ENCODE results near the gene CYFIP2. TPM values are rescaled to one million over a fixed set of nuclear protein-coding genes. Genes with fewer than 3 reads are reported as not detected.

CYFIP2 gene
- total RNA-seq, 1 experiment from 2014 or later = 2.8 TPM

DNA sequence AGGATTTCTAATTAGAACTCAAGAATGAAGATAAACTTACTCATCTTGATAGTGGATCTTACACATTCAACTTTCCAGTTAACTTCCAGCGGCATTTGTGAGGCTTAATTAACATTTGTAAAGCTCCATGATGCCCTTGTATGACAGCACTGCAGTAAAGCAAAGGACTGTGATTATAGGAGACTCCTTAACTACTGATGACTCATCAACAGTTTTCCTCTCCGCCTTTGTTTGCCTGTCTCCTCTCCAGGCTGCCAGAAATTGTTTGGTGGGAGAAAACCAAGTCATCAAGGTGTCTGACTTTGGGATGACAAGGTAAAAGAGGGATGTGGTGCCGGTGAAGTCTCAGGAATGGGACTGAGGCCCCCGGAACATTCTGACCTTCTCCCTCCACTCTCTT is 20.4 kb upstream of the CYFIP2 start:
- Histone ChIP-seq H3K4me1 (no peaks in the 10 kb centered on the region), H3K9me3 (replicated peaks) (no peaks in the 10 kb centered on the region), H3K27ac (no peak overlapping the region), H3K27me3 (0 out of 2 replicates have a peak, but pooled peaks cover 2% of the 10 kb centered on the region), H3K4me3 (no peak overlapping the region), H3K36me3 (no peaks in the 10 kb centered on the region)
- no peak for DNase-seq

DNA sequence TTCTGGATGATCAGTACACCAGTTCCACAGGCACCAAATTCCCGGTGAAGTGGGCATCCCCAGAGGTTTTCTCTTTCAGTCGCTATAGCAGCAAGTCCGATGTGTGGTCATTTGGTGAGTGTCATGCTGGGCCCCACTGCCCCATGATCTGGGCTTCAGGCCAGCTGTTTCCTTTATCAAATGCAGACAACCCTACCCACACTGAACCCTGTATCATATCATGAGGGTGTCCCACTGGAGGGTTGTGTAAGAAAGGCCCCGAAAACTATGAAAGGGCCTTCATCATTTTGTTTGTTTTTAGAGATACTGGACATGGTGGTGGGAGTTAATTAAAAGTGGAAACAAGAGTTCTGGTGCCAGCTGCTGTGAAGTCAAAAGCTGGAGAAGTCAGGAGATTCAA is 20.0 kb upstream of the CYFIP2 start:
- Histone ChIP-seq H3K27me3 (0 out of 2 replicates have a peak, but pooled peaks cover 2% of the 10 kb centered on the region), H3K36me3 (no peaks in the 10 kb centered on the region), H3K9me3 (replicated peaks) (no peaks in the 10 kb centered on the region), H3K4me3 (no peak overlapping the region), H3K4me1 (no peaks in the 10 kb centered on the region), H3K27ac (no peak overlapping the region)
- DNase-seq = no peak

DNA sequence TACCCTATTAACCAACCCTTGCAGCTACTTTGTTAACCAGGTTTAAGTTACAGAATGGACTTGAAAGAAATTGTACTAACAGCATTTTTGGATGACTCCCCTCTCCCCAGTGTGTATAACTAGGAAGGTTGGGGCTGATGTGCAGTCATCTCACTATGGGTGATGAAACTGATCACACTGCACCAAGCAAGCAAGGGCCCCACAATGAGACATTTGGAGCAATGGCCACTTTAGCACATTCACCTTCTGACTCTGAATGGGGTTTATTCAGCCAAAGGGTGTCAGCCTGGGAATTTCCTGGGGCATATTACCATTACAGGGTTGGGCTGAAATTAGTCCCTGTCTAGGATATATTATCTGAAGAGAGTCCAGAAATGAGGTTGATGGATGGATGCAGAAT is 18.7 kb upstream of the CYFIP2 start:
- no peak for DNase-seq
- Histone ChIP-seq H3K4me3 (no peak overlapping the region), H3K9me3 (replicated peaks) (no peaks in the 10 kb centered on the region), H3K4me1 (peaks cover 2% of the 10 kb centered on the region), H3K36me3 (no peaks in the 10 kb centered on the region), H3K27me3 (0 out of 2 replicates have a peak, but pooled peaks cover 2% of the 10 kb centered on the region), H3K27ac (no peak overlapping the region)

- Histone ChIP-seq H3K4me3 (no peak overlapping the region), H3K27ac (no peak overlapping the region), H3K36me3 (no peaks in the 10 kb centered on the region), H3K9me3 (replicated peaks) (no peaks in the 10 kb centered on the region), H3K27me3 (no peaks in the 10 kb centered on the region), H3K4me1 (peaks cover 11% of the 10 kb centered on the region)
- DNase-seq = no peak
These were observed 17.0 kb upstream of the CYFIP2 start for GRCh38 chr5:157248821-157249470.

- Histone ChIP-seq H3K27me3 (0 out of 2 replicates have a peak, but pooled peaks cover 2% of the 10 kb centered on the region), H3K9me3 (replicated peaks) (no peaks in the 10 kb centered on the region), H3K4me1 (peaks cover 11% of the 10 kb centered on the region), H3K36me3 (no peaks in the 10 kb centered on the region), H3K27ac (peak overlapping the region; percentile 38), H3K4me3 (no peak overlapping the region)
- peak; percentile 54 to 60 for DNase-seq
These were observed 13.0 kb upstream of the CYFIP2 start for GRCh38 chr5:157252711-157253465.

DNA sequence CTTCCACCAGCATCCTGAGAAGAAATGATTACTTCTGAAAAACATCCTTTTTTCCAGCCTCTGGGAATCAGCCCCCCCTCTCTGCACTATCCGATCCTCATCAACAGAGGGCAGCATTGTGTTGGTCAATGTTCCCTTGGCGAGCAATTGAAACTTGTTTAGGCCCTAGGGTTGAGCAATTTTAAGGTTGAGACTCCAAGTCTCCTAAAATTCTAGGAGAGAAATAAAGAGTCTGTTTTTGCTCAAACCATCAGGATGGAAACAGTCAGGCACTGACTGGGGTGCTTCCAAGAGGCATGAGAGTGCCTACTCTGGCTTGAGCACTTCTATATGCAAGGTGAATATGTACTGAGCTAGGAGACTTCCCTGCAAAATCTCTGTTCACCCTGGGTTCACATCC is 12.4 kb upstream of the CYFIP2 start:
- H3K36me3 ChIP-seq = no peaks in the 10 kb centered on the region
- H3K27ac ChIP-seq = no peak overlapping the region; the same call in 1 of the 2 replicates
- H3K27me3 ChIP-seq = 0 out of 2 replicates have a peak, but pooled peaks cover 2% of the 10 kb centered on the region
- DNase-seq = peak; percentile 16 to 58
- no peak overlapping the region for H3K4me3 ChIP-seq
- peaks cover 11% of the 10 kb centered on the region for H3K4me1 ChIP-seq
- no peaks in the 10 kb centered on the region for H3K9me3 ChIP-seq (replicated peaks)

- H3K36me3 ChIP-seq = no peaks in the 10 kb centered on the region
- no peaks in the 10 kb centered on the region; the same call in 1 of the 2 replicates for H3K4me1 ChIP-seq
- DNase-seq = no peak
- no peak overlapping the region for H3K27ac ChIP-seq
- H3K27me3 ChIP-seq = peaks cover 7% of the 10 kb centered on the region
- H3K9me3 ChIP-seq (replicated peaks) = 0 out of 2 replicates have a peak, but pooled peaks cover 3% of the 10 kb centered on the region
- no peak overlapping the region for H3K4me3 ChIP-seq
These were observed 7.5 kb upstream of the CYFIP2 start for GRCh38 chr5:157258450-157258849.

- H3K27ac ChIP-seq = no peak overlapping the region
- H3K27me3 ChIP-seq = peaks cover 15% of the 10 kb centered on the region
- H3K9me3 ChIP-seq (replicated peaks) = 0 out of 2 replicates have a peak, but pooled peaks cover 3% of the 10 kb centered on the region
- H3K4me1 ChIP-seq = no peaks in the 10 kb centered on the region
- no peaks in the 10 kb centered on the region for H3K36me3 ChIP-seq
- no peak for DNase-seq
- H3K4me3 ChIP-seq = no peak overlapping the region
These were observed 6.2 kb upstream of the CYFIP2 start for GRCh38 chr5:157259699-157260098.

GRCh38 chr5:157263496-157264090 is 2.3 kb upstream of the CYFIP2 start:
- 0 out of 2 replicates have a peak, but pooled peaks cover 3% of the 10 kb centered on the region for H3K9me3 ChIP-seq (replicated peaks)
- peaks cover 35% of the 10 kb centered on the region for H3K27me3 ChIP-seq
- no peaks in the 10 kb centered on the region for H3K36me3 ChIP-seq
- H3K4me3 ChIP-seq = no peak overlapping the region
- DNase-seq = no peak
- H3K27ac ChIP-seq = no peak overlapping the region
- peaks cover 4% of the 10 kb centered on the region; the same call in 1 of the 2 replicates for H3K4me1 ChIP-seq

DNA sequence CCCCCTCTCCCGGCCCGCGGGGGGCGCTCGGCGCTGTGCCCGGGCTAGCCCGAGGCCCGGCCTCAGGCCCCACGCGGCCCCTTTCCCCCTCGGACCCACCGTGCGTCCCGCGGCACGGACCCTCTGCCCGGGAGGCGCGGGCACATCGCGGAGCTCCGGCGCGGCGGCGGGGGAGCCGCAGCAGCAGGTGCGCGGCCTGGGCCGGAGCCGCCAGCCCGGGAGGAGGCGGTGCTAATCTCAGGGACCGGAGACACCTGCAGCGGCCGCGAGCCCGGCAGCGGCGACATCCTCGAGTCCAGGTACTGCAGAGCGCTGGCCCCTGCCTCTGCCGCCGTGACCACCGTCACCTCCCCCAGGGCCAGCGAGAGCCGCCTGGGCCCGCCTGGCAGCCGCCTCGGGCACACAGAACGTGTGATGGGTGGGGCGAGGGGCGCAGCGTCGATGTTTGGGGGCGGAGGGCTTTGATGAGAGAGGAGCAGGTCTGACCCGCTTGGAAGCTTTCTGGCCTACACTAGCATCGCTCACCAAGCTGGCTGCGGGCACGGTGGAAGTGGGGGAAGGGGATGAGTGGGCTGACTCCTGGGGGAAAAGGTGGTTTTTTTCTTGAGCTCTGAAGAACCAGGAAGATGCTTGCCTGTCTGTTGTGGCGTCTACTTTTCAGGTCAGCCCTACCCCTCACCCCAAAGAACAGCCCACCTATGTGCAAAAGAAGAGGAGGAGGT is 524 bp downstream of the CYFIP2 start:
- H3K36me3 ChIP-seq = no peaks in the 10 kb centered on the region
- peak overlapping the region; percentile 64 for H3K4me3 ChIP-seq
- no peaks in the 10 kb centered on the region for H3K9me3 ChIP-seq (replicated peaks)
- no peak for DNase-seq
- H3K27ac ChIP-seq = no peak overlapping the region
- H3K27me3 ChIP-seq = peaks cover 33% of the 10 kb centered on the region
- peaks cover 4% of the 10 kb centered on the region; the same call in 1 of the 2 replicates for H3K4me1 ChIP-seq

DNA sequence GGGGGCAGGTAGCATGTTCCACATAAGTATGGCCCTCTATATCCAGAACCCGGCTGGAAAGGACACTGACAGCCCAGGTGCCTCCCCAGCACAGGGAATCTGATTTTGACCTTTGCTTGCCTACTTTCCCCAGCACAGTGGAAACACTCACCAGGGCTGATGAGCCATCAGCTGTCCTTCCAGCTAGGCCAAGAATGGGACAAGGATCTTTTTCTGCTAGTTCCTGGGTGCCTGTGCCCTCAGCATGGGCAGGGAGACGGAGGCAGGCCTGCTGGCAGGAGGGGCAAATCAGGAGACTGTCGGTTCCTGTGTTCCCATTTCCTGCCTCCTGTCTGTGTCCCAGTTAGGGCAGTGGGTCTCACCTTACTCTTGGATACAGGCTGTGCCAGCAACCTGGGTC is 1.1 kb downstream of the CYFIP2 start:
- Histone ChIP-seq H3K4me1 (peaks cover 4% of the 10 kb centered on the region; the same call in 1 of the 2 replicates), H3K36me3 (no peaks in the 10 kb centered on the region), H3K4me3 (no peak overlapping the region), H3K27me3 (peaks cover 31% of the 10 kb centered on the region), H3K9me3 (replicated peaks) (no peaks in the 10 kb centered on the region), H3K27ac (no peak overlapping the region)
- DNase-seq = no peak

DNA sequence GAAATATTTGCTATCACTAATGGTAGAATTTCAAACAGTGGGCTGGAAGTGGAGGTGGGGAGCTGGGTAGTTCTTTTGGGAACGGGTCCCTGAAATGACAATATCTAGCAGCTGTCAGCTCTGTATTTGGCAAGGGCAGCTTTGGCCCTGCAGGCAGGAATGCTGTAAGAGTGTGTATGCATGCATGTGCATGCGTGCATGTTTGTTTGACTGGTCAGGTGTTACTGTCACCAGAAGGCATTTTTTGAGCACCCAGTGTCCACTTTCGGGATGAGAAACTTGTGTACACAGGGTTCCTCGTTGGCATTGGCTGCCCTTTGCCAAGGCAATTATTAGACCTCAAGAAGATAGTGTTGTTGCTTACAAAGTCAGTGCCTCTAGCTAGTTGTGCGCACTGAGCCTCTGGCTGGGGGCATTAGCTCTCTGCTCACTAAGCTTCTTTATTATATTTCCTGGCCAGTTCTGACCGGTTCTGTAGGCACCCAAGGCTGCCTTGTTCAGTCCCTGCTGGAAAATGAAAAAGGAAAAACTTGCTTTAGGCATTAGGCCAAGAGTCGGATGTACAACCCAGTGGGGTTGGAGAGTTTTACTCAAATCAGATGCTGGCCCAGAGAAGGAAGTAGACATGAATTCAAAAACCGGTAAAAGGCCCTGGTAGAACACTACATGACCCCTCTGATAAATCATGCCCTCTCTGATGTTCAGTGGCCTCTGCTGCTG is 2.0 kb downstream of the CYFIP2 start:
- DNase-seq = peak in 1 of 2 experiments; percentile 20
- Histone ChIP-seq H3K9me3 (replicated peaks) (no peaks in the 10 kb centered on the region), H3K36me3 (no peaks in the 10 kb centered on the region), H3K4me3 (no peak overlapping the region), H3K27ac (no peak overlapping the region), H3K4me1 (peaks cover 4% of the 10 kb centered on the region; the same call in 1 of the 2 replicates), H3K27me3 (peaks cover 31% of the 10 kb centered on the region)

DNA sequence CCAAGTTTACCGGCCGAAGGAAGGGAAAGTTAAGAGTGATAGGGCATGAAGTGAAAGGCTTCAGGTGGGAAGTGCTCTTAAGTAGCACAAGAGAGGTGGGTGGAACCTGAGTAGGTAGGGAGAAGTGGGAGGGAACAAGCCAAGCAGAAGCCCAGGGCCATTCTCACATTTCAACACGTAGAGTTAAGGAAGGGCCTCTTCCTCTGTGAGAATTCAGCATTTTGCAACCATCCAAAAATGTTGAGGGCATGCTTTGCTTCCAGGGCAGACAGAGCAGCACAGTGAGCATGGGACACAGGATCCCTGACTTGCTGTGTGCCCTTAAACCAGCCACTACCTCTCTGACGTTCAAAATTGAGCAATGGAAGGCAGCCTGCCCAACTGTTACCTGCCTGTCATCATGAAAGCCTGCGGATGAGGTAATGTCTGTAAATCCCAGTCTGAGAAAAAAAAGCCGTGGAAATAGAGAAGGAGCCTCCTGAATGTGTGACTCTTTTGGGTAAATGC is 3.3 kb downstream of the CYFIP2 start:
- no peak for DNase-seq
- H3K9me3 ChIP-seq (replicated peaks) = no peaks in the 10 kb centered on the region
- no peaks in the 10 kb centered on the region for H3K36me3 ChIP-seq
- no peak overlapping the region for H3K4me3 ChIP-seq
- peaks cover 4% of the 10 kb centered on the region; the same call in 1 of the 2 replicates for H3K4me1 ChIP-seq
- peaks cover 29% of the 10 kb centered on the region for H3K27me3 ChIP-seq
- H3K27ac ChIP-seq = no peak overlapping the region
